Measurements from ENCODE around the gene TEAD2.

DNA sequence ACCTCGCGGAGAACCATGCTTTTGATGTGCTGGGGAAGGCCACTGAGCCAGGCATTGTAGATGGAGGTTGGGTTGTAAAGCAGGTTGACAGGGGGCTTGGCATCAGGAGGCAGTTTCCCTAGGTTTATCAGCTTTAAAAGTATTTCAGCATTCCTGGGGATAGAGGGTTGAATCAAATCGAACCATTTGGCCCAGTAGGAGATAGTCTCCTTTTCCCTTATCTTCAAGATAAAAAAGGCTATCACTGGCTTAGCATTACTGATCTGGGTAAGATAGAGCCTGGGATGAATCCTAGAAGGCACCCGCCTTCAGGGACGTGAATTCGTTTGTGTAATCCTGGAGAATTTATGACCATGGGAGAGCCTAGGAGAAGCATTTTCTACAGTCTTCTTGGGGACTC lies 67.8 kb downstream of the TEAD2 start:
- no peak for TF ChIP-seq POLR2A (IDR thresholded peaks at IDR 0.05; ENCODE audit: extremely low read depth, insufficient read length)
- TF ChIP-seq, protein P1, sequence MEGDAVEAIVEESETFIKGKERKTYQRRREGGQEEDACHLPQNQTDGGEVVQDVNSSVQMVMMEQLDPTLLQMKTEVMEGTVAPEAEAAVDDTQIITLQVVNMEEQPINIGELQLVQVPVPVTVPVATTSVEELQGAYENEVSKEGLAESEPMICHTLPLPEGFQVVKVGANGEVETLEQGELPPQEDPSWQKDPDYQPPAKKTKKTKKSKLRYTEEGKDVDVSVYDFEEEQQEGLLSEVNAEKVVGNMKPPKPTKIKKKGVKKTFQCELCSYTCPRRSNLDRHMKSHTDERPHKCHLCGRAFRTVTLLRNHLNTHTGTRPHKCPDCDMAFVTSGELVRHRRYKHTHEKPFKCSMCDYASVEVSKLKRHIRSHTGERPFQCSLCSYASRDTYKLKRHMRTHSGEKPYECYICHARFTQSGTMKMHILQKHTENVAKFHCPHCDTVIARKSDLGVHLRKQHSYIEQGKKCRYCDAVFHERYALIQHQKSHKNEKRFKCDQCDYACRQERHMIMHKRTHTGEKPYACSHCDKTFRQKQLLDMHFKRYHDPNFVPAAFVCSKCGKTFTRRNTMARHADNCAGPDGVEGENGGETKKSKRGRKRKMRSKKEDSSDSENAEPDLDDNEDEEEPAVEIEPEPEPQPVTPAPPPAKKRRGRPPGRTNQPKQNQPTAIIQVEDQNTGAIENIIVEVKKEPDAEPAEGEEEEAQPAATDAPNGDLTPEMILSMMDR (IDR thresholded peaks at IDR 0.05; ENCODE audit: low read depth, low read length) = no peak
